Suppressor macrophage treated with lipopolysaccharide for 4 hours (primary cell): Measurements from ENCODE around the gene OSGIN1.
A peak's percentile ranks its signal among the peaks of the same experiment; 100 is the strongest.

ENCODE experiments used
- DNase-seq: peaks from one replicate; pipeline ENCODE4 v3.0.0-alpha.2; 2020

OSGIN1 gene

GRCh38 chr16:83952940-83953795 lies at the start of gene OSGIN1:
Gene OSGIN1 (plus strand): TSS chr16:83953240. CDS start chr16:83957672, 4,432 bp downstream.
- DNase-seq = peak; percentile 97

GRCh38 chr16:83903751-83904150 lies 49.3 kb upstream of the OSGIN1 start:
- no peak for DNase-seq

- no peak for DNase-seq
These were observed 46.4 kb upstream of the OSGIN1 start for GRCh38 chr16:83906683-83907082.

GRCh38 chr16:83907111-83907510 lies 45.9 kb upstream of the OSGIN1 start:
- DNase-seq = no peak

GRCh38 chr16:83907631-83908250 lies 45.3 kb upstream of the OSGIN1 start:
- no peak for DNase-seq

- DNase-seq = no peak
These were observed 44.2 kb upstream of the OSGIN1 start for GRCh38 chr16:83908798-83909197.

- no peak for DNase-seq
These were observed 41.8 kb upstream of the OSGIN1 start for GRCh38 chr16:83911290-83911689.

- DNase-seq = no peak
These were observed 40.4 kb upstream of the OSGIN1 start for GRCh38 chr16:83912519-83913244.

GRCh38 chr16:83913245-83913633 lies 39.8 kb upstream of the OSGIN1 start:
- no peak for DNase-seq

- no peak for DNase-seq
These were observed 38.8 kb upstream of the OSGIN1 start for GRCh38 chr16:83914091-83914710.

GRCh38 chr16:83915081-83915480 lies 38.0 kb upstream of the OSGIN1 start:
- no peak for DNase-seq

- DNase-seq = no peak
These were observed 37.5 kb upstream of the OSGIN1 start for GRCh38 chr16:83915491-83915890.

GRCh38 chr16:83917152-83918120 lies 35.6 kb upstream of the OSGIN1 start:
- no peak for DNase-seq

GRCh38 chr16:83920894-83921491 lies 32.0 kb upstream of the OSGIN1 start:
- no peak for DNase-seq

GRCh38 chr16:83923581-83924365 lies 29.3 kb upstream of the OSGIN1 start:
- no peak for DNase-seq

- no peak for DNase-seq
These were observed 28.4 kb upstream of the OSGIN1 start for GRCh38 chr16:83924686-83925085.

GRCh38 chr16:83925095-83925905 lies 27.7 kb upstream of the OSGIN1 start:
- no peak for DNase-seq

- DNase-seq = no peak
These were observed 26.9 kb upstream of the OSGIN1 start for GRCh38 chr16:83925957-83926725.
